ENCODE results near the gene SLC4A11. TPM values are rescaled to one million over a fixed set of nuclear protein-coding genes. Genes with fewer than 3 reads are reported as not detected.
"Not testable (repeated sequence)": the region's sequence is repeated elsewhere in the genome, so short reads cannot be mapped to it uniquely, and the experiment has no call there.

Gene SLC4A11
- total RNA-seq, 1 donor from 2014 or later, result 0.35 TPM

GRCh38 chr20:3187861-3188260, 51.1 kb downstream of the SLC4A11 start:
- intact Hi-C loops (cut with DNase I), result not testable (repeated sequence)
- DNase-seq (ENCODE audit: low spot score), result peak; percentile 55

DNA sequence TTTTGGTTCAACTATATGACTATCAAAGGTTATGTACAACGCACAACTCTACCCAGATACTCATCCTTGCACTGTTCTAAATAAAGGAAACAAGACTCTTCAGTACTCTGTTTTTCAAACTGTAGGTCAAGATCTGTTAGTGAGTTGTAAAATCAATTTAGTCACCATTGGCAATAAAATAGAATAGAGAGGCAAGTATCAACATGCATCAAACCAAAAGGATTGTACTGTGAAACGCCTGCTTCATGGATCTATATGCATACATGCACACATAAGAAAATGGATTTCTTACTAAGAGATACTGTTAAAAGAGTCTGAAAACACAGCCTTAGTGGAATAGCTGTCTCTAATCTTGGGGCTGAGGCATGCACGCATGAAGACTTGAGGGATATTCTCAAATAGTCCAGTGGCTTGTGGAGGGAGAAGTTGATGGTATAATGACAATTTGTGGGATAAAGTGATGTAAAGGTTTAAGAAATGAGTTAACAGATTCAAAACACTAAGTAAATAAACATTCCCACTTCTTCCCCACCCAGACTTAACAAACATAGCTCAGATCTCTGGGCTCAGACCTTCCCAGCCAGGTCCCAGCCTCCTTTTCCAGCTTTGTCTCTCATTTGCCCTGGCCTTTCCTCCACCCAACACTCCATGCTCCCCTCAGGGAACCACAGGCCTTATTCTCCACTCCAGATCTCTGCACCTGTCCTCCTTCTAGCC, 54.9 kb downstream of the SLC4A11 start:
- no peak for DNase-seq (ENCODE audit: low spot score)
- intact Hi-C loops (cut with DNase I), result no loop called here

GRCh38 chr20:3182429-3182828, 56.6 kb downstream of the SLC4A11 start:
- DNase-seq (ENCODE audit: low spot score); intact Hi-C loops (cut with DNase I): not testable (repeated sequence)

- DNase-seq (ENCODE audit: low spot score), result no peak
- intact Hi-C loops (cut with DNase I), result no loop called here
These were observed 57.7 kb downstream of the SLC4A11 start for GRCh38 chr20:3181270-3181669.

DNA sequence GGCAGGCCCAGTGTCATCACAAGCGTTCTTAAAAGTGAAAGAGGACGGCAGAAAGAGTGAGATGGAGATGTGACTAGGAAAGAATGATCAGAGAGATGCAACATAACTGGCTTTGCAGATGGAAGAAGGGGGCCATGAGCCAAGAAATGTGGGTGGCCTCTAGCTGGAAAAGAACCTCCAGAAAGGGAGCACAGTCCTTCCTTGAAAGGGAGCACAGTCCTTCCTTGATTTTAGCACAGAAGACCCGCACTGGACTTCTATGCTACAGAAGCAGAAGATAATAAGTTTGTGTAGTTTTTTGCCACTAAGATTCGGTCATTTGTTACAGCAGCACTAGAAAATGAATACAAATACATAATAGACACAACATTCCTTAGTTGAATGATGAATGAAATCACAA, 58.7 kb downstream of the SLC4A11 start:
- intact Hi-C loops (cut with DNase I), result no loop called here
- DNase-seq (ENCODE audit: low spot score), result no peak

- intact Hi-C loops (cut with DNase I), result no loop called here
- no peak for DNase-seq (ENCODE audit: low spot score)
These were observed 61.1 kb downstream of the SLC4A11 start for GRCh38 chr20:3177746-3178485.

Other genes starting within 250 kb of the SLC4A11 start
- not detected for gene GNRH2, start 195.6 kb downstream of the SLC4A11 start, total RNA-seq
- gene MRPS26, start 193.1 kb downstream of the SLC4A11 start, total RNA-seq, result 43.0 TPM
- not detected for gene OXT, start 167.6 kb downstream of the SLC4A11 start, total RNA-seq
- gene AVP, start 154.5 kb downstream of the SLC4A11 start, total RNA-seq, result not detected
- gene FASTKD5, start 79.3 kb downstream of the SLC4A11 start, total RNA-seq, result 23.2 TPM
- 3.9 TPM for gene UBOX5, start 79.3 kb downstream of the SLC4A11 start, total RNA-seq
- gene LZTS3, start 65.6 kb downstream of the SLC4A11 start, total RNA-seq, result 6.9 TPM
- gene DDRGK1, start 34.5 kb downstream of the SLC4A11 start, total RNA-seq, result 29.1 TPM
- 24.1 TPM for gene ITPA, start 29.7 kb downstream of the SLC4A11 start, total RNA-seq
- gene DNAAF9, start 168.5 kb upstream of the SLC4A11 start, total RNA-seq, result 29.1 TPM
- gene ATRN, start 231.8 kb upstream of the SLC4A11 start, total RNA-seq, result 36.9 TPM

All from cardiac septum (tissue), 1 donor.